ENCODE measurements around the gene STEAP3.

DNA sequence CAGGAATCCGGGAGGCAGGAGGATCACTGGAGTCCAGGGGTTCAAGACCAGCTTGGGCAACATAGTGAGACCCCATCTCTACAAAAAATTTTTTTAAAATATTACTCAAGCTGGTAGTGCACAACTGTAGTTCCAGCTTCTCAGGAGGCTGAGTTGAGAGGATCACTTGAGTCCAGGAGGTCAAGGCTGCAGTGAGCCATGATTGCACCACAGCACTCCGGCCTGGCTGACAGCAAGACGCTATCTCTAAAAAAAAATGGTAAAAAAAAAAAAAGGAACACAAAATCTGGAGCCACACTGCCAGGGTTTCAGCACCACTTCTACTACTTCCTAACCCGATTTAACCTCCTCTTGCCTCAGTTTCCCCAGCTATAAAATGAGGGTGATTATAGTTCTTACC, 57.0 kb downstream of the STEAP3 start:
- TF ChIP-seq POLR2A (IDR thresholded peaks at IDR 0.05), result no peak
- TF ChIP-seq CTCF (IDR thresholded peaks at IDR 0.05 in 4 of 5, conservative IDR thresholded peaks at IDR 0.05 in 1 of 5), result no peak
